SW480 (cell line): Measurements from ENCODE around the gene FNDC1.
"Not testable (repeated sequence)": the region's sequence is repeated elsewhere in the genome, so short reads cannot be mapped to it uniquely, and the experiment has no call there.

Source experiments
- DNase-seq: peaks from one replicate; pipeline ENCODE4 v3.0.0-alpha.2; 2016; ENCODE audit warnings: low spot score

The FNDC1 gene

GRCh38 chr6:159169193-159169555 is at the start of gene FNDC1:
FNDC1 (plus strand) TSS chr6:159169400; CDS start chr6:159169597, 197 bp downstream.
- no peak for DNase-seq

- no peak for DNase-seq
Measured at GRCh38 chr6:159119791-159120190, 49.4 kb upstream of the FNDC1 start.

- DNase-seq, result no peak
Measured at GRCh38 chr6:159121486-159121885, 47.7 kb upstream of the FNDC1 start.

GRCh38 chr6:159122453-159122852 is 46.7 kb upstream of the FNDC1 start:
- DNase-seq, result no peak

- DNase-seq, result not testable (repeated sequence)
Measured at GRCh38 chr6:159123831-159124230, 45.4 kb upstream of the FNDC1 start.

- no peak for DNase-seq
Measured at GRCh38 chr6:159125014-159125609, 44.1 kb upstream of the FNDC1 start.

GRCh38 chr6:159125951-159126352 is 43.2 kb upstream of the FNDC1 start:
- DNase-seq, result no peak

- DNase-seq, result no peak
Measured at GRCh38 chr6:159126590-159126989, 42.6 kb upstream of the FNDC1 start.

GRCh38 chr6:159127701-159128100 is 41.5 kb upstream of the FNDC1 start:
- no peak for DNase-seq

- no peak for DNase-seq
Measured at GRCh38 chr6:159128978-159129377, 40.2 kb upstream of the FNDC1 start.

GRCh38 chr6:159130846-159131245 is 38.4 kb upstream of the FNDC1 start:
- DNase-seq, result no peak

GRCh38 chr6:159131709-159132108 is 37.5 kb upstream of the FNDC1 start:
- DNase-seq, result no peak

GRCh38 chr6:159132664-159133063 is 36.5 kb upstream of the FNDC1 start:
- DNase-seq, result no peak

GRCh38 chr6:159134701-159135364 is 34.4 kb upstream of the FNDC1 start:
- peak; percentile 63 for DNase-seq

- no peak for DNase-seq
Measured at GRCh38 chr6:159137676-159138075, 31.5 kb upstream of the FNDC1 start.

- no peak for DNase-seq
Measured at GRCh38 chr6:159142531-159142930, 26.7 kb upstream of the FNDC1 start.

GRCh38 chr6:159148641-159149040 is 20.6 kb upstream of the FNDC1 start:
- DNase-seq, result no peak

GRCh38 chr6:159149641-159150040 is 19.6 kb upstream of the FNDC1 start:
- no peak for DNase-seq

- peak; percentile 17 for DNase-seq
Measured at GRCh38 chr6:159151266-159151855, 17.8 kb upstream of the FNDC1 start.

- DNase-seq, result no peak
Measured at GRCh38 chr6:159152041-159152440, 17.2 kb upstream of the FNDC1 start.

- no peak for DNase-seq
Measured at GRCh38 chr6:159152782-159153181, 16.4 kb upstream of the FNDC1 start.

GRCh38 chr6:159155679-159156078 is 13.5 kb upstream of the FNDC1 start:
- no peak for DNase-seq

GRCh38 chr6:159156089-159156488 is 13.1 kb upstream of the FNDC1 start:
- no peak for DNase-seq

- no peak for DNase-seq
Measured at GRCh38 chr6:159157431-159157830, 11.8 kb upstream of the FNDC1 start.
